Thyroid gland (tissue), 4 donors: ENCODE results near the gene ROCK2. TPM values are rescaled to one million over a fixed set of nuclear protein-coding genes. Genes with fewer than 3 reads are reported as not detected.

Experiments
- DNase-seq, 2 donors: peaks; one replicate each; pipeline ENCODE4 v3.0.0-alpha.2; 2019
- H3K27ac ChIP-seq, 3 donors: fragments of 200-600 bp; sonication (generic); 1 replicate in 2 of 3; 2 replicates in 1 of 3; pipeline ENCODE4 v1.5.1; 2016 to 2019; ENCODE audit warnings: mild to moderate bottlenecking in 1 of 3, moderate library complexity in 1 of 3
- H3K27me3 ChIP-seq: fragments of 200-600 bp; sonication (generic); one replicate; pipeline ENCODE4 v1.5.1; 2019
- H3K36me3 ChIP-seq, 2 donors: fragments of 200-600 bp; sonication (generic); one replicate each; pipeline ENCODE4 v1.5.1; 2016 to 2019
- H3K4me1 ChIP-seq, 2 donors: fragments of 200-600 bp; sonication (generic); one replicate each; pipeline ENCODE4 v1.5.1; 2017 to 2019
- H3K4me3 ChIP-seq, 3 donors: fragments of 200-600 bp; sonication (generic); replicated peaks in 1 of 3; 1 replicate in 2 of 3; 2 replicates in 1 of 3; pipeline ENCODE4 v1.5.1; 2016; ENCODE audit warnings: mild to moderate bottlenecking in 1 of 3
- H3K9me3 ChIP-seq: fragments of 200-600 bp; sonication (generic); one replicate; pipeline ENCODE4 v1.5.1; 2017
- POLR2A ChIP-seq, 2 donors: fragments of 450-650 bp; IDR thresholded peaks; one replicate each; pipeline ENCODE4 v1.6.1; 2017; ENCODE audit warnings: antibody characterized with exemption in 2 of 2, mild to moderate bottlenecking in 2 of 2, moderate library complexity in 1 of 2
- WGBS, 2 donors: methylation state at CpG; one replicate each; pipeline ENCODE4 v1.1.5; 2017; 5-methylcytosine and 5-hydroxymethylcytosine counted together
- intact Hi-C: fragments of 100-400 bp; cut with DNase I; formaldehyde crosslinking; loops from one replicate; pipeline ENCODE4 v1.15.1; 2023
- total RNA-seq, 4 donors: library from RNA; depleted of rRNA; stranded (reverse); fragments of >200 nt; gene quantifications; one replicate each; pipeline ENCODE4 v1.2.3, GENCODE V29; 2016
- TF ChIP-seq, protein P1 (sequence below), 6 experiments: fragments of 200-600 bp in 3 of 6; fragments of 450-650 bp in 3 of 6; sonication (generic) in 3 of 6; IDR thresholded peaks; one replicate each; pipeline ENCODE4 v1.5.1; 2016 to 2019; ENCODE audit warnings: antibody characterized with exemption in 6 of 6, mild to moderate bottlenecking in 2 of 6, inconsistent platforms in 1 of 6, moderate library complexity in 1 of 6

Gene ROCK2
- total RNA-seq, 4 donors from 2014 or later, result 37.3 to 47.5 (median 42.1) TPM

GRCh38 chr2:11356764-11357163 lies 12.3 kb upstream of the ROCK2 start:
- H3K27me3 ChIP-seq, result no peaks in the 10 kb centered on the region
- intact Hi-C loops, result no loop called here
- TF ChIP-seq, protein P1, sequence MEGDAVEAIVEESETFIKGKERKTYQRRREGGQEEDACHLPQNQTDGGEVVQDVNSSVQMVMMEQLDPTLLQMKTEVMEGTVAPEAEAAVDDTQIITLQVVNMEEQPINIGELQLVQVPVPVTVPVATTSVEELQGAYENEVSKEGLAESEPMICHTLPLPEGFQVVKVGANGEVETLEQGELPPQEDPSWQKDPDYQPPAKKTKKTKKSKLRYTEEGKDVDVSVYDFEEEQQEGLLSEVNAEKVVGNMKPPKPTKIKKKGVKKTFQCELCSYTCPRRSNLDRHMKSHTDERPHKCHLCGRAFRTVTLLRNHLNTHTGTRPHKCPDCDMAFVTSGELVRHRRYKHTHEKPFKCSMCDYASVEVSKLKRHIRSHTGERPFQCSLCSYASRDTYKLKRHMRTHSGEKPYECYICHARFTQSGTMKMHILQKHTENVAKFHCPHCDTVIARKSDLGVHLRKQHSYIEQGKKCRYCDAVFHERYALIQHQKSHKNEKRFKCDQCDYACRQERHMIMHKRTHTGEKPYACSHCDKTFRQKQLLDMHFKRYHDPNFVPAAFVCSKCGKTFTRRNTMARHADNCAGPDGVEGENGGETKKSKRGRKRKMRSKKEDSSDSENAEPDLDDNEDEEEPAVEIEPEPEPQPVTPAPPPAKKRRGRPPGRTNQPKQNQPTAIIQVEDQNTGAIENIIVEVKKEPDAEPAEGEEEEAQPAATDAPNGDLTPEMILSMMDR (IDR thresholded peaks at IDR 0.05), result no peak
- TF ChIP-seq POLR2A (IDR thresholded peaks at IDR 0.05), result no peak
- no peaks in the 10 kb centered on the region for H3K36me3 ChIP-seq
- no peak overlapping the region for H3K4me3 ChIP-seq
- H3K27ac ChIP-seq, result no peak overlapping the region
- H3K9me3 ChIP-seq, result no peaks in the 10 kb centered on the region
- no peak for DNase-seq
- 68 to 79% methylated on average over 4 of the region's 4 CpGs for WGBS, 2 donors
- no peaks in the 10 kb centered on the region for H3K4me1 ChIP-seq

DNA sequence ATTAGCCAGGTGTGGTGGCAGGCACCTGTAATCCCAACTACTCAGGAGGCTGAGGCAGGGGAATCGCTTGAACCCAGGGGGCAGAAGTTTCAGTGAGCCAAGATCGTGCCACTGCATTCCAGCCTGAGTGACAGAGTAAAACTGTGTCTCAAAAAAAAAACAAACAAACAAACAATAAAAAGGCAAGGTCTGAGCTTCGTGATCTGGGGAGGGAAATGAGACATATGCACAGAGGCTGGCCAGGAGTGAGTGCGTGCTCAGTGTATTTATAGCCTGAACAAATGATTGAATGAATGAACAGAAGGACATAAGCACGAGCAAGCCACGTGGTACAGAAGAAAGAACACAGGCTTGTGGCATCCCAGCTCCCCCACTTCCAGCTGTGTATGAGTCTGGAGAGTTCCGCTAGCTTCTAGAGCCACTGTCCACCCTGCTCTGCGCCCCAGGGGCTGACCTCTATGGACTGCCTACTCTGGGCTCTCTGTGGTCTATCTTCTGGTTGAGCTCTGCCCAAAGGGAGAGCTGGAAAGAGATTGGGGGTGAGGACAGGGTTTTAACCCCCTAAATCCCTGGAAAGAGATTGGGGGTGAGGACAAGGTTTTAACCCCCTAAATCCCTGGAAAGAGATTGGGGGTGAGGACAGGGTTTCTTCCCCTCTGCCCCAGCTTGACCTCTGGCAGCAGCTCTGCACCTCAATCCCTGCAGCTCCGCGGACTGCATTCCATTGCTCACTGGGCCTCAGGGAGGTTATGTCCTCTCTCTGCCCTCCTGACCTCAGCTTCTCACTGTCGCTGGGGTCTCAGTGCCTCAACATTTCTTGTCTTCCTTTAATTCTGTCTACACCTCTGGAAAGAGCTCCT lies 11.0 kb upstream of the ROCK2 start:
- 86 to 89% methylated on average over 11 of the region's 11 CpGs for WGBS, 2 donors
- H3K36me3 ChIP-seq, result no peaks in the 10 kb centered on the region
- no peaks in the 10 kb centered on the region for H3K27me3 ChIP-seq
- no peak for DNase-seq
- TF ChIP-seq, protein P1 (IDR thresholded peaks at IDR 0.05), result no peak
- TF ChIP-seq POLR2A (IDR thresholded peaks at IDR 0.05), result no peak
- H3K9me3 ChIP-seq, result no peaks in the 10 kb centered on the region
- intact Hi-C loops, result no loop called here
- no peak overlapping the region for H3K4me3 ChIP-seq
- H3K4me1 ChIP-seq, result no peaks in the 10 kb centered on the region
- no peak overlapping the region for H3K27ac ChIP-seq

- Histone ChIP-seq H3K9me3 (no peaks in the 10 kb centered on the region), H3K27ac (no peak overlapping the region), H3K4me3 (no peak overlapping the region), H3K36me3 (no peaks in the 10 kb centered on the region), H3K4me1 (no peaks in the 10 kb centered on the region), H3K27me3 (no peaks in the 10 kb centered on the region)
- TF ChIP-seq, protein P1 (IDR thresholded peaks at IDR 0.05), result no peak
- TF ChIP-seq POLR2A (IDR thresholded peaks at IDR 0.05), result no peak
- 81 to 87% methylated on average over 12 to 14 of the region's 14 CpGs for WGBS, 2 donors
- intact Hi-C loops, result no loop called here
- no peak for DNase-seq
These were observed 10.1 kb upstream of the ROCK2 start for GRCh38 chr2:11354363-11355154.

DNA sequence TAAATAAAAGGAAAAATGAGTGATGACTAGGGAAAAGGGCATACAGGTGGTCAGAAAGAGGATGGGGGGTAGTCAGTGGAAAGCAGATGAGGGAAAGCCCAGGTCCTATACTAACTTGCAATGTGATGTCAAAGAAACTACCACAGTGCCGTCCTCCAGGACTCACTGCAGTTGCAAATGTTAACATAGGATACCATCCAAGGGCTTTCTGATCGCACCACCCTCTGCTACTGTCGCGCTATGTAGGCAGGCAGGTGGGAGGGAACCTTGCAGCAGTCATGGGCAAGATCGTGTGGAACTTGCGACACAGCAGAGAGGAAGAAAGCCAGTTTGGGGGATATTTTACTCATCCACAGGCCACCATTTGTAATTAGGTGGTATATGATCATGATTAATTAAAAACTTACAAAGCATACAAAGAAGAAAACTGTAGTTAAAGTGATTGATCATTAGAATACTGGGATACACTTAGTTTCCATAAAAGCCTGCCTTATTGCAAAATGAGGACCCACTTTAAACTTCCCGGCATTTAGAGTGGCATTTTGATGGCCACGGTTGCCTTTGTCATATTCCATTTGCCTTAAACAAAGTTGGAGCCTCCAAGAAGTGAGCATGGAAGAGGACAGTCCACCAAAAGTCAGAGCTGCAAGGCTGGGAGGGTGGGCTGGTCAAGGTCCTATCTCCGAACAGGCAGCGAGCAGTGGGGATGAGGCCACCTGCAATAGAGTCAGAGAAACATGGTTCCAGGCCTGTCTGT lies 8.5 kb upstream of the ROCK2 start:
- Histone ChIP-seq H3K36me3 (no peaks in the 10 kb centered on the region), H3K4me1 (no peaks in the 10 kb centered on the region), H3K4me3 (no peak overlapping the region), H3K27me3 (no peaks in the 10 kb centered on the region), H3K27ac (no peak overlapping the region), H3K9me3 (no peaks in the 10 kb centered on the region)
- WGBS, 2 donors, result 87 to 89% methylated on average over 10 of the region's 10 CpGs
- no peak for TF ChIP-seq POLR2A (IDR thresholded peaks at IDR 0.05)
- TF ChIP-seq, protein P1 (IDR thresholded peaks at IDR 0.05), result no peak
- DNase-seq, result no peak
- intact Hi-C loops, result no loop called here
